Vagina (tissue), 2 donors: ENCODE measurements around the gene COL4A5.

ENCODE experiments used
- POLR2A ChIP-seq, 2 donors: fragments of 450-650 bp; IDR thresholded peaks; one replicate each; pipeline ENCODE4 v1.6.1; 2017; ENCODE audit warnings: antibody characterized with exemption in 2 of 2, mild to moderate bottlenecking in 2 of 2, moderate library complexity in 2 of 2
- POLR2AphosphoS5 ChIP-seq, 2 donors: sonication (generic); formaldehyde crosslinking; IDR thresholded peaks; one replicate each; pipeline ENCODE4 v1.9.0; 2017; ENCODE audit warnings: antibody characterized with exemption in 2 of 2, mild to moderate bottlenecking in 2 of 2, low read depth in 1 of 2; ENCODE audit not compliant: insufficient read depth in 1 of 2
- TF ChIP-seq, protein P1 (sequence below), 3 experiments: fragments of 450-650 bp in 2 of 3; fragments of 200-600 bp in 1 of 3; sonication (generic) in 1 of 3; IDR thresholded peaks; one replicate each; pipeline ENCODE4 v1.5.1; 2017 to 2019; ENCODE audit warnings: antibody characterized with exemption in 3 of 3, mild to moderate bottlenecking in 2 of 3, moderate library complexity in 2 of 3

DNA sequence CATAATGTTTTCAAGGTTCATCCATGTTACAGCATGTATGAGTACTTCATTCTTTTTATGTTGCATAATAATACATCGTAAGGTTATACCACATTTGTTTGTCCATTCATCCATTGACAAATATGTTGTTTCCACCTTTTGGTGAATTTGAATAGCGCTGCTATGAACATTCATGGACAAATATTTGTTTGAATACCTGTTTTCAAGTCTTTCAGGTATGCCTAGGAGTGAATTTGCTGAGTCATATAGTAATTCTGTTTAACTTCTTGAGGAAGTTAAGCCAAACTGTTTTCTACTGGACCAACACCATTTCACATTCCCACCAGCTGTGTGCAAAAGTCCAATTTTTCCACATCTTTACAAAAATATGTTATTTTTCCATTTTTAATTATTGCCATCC, 265.2 kb downstream of the COL4A5 start:
- TF ChIP-seq, protein P1, sequence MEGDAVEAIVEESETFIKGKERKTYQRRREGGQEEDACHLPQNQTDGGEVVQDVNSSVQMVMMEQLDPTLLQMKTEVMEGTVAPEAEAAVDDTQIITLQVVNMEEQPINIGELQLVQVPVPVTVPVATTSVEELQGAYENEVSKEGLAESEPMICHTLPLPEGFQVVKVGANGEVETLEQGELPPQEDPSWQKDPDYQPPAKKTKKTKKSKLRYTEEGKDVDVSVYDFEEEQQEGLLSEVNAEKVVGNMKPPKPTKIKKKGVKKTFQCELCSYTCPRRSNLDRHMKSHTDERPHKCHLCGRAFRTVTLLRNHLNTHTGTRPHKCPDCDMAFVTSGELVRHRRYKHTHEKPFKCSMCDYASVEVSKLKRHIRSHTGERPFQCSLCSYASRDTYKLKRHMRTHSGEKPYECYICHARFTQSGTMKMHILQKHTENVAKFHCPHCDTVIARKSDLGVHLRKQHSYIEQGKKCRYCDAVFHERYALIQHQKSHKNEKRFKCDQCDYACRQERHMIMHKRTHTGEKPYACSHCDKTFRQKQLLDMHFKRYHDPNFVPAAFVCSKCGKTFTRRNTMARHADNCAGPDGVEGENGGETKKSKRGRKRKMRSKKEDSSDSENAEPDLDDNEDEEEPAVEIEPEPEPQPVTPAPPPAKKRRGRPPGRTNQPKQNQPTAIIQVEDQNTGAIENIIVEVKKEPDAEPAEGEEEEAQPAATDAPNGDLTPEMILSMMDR (IDR thresholded peaks at IDR 0.05): no peak
- TF ChIP-seq POLR2A (IDR thresholded peaks at IDR 0.05) (no peak), POLR2AphosphoS5 (IDR thresholded peaks at IDR 0.05; ENCODE audit: insufficient read depth in 1 of 2, low read depth in 1 of 2) (no peak)
